Type B pancreatic cell (in vitro differentiated cells): Measurements from ENCODE around the gene VWDE. TPM values are rescaled to one million over a fixed set of nuclear protein-coding genes. Genes with fewer than 3 reads are reported as not detected.
"Not testable (repeated sequence)": the region's sequence is repeated elsewhere in the genome, so short reads cannot be mapped to it uniquely, and the experiment has no call there.

Source experiments
- DNase-seq: peaks from one replicate; pipeline ENCODE4 v3.0.0; 2021; ENCODE audit warnings: mixed read lengths; ENCODE audit not compliant: unreplicated experiment; ENCODE audit errors: extremely low spot score
- H3K27ac Mint-ChIP-seq: 2 replicates; pipeline ENCODE4 v1.8.0; 2021; ENCODE audit warnings: mild to moderate bottlenecking, mixed read lengths
- H3K27me3 Mint-ChIP-seq: 2 replicates; pipeline ENCODE4 v1.8.0; 2021; ENCODE audit warnings: mixed read lengths
- H3K36me3 Mint-ChIP-seq: 2 replicates; pipeline ENCODE4 v1.8.0; 2021; ENCODE audit warnings: mixed read lengths
- H3K4me1 Mint-ChIP-seq: one replicate; pipeline ENCODE4 v1.8.0; 2021; ENCODE audit warnings: mixed read lengths; ENCODE audit not compliant: unreplicated experiment
- H3K4me3 Mint-ChIP-seq: 2 replicates; pipeline ENCODE4 v1.8.0; 2021; ENCODE audit warnings: mild to moderate bottlenecking, mixed read lengths
- H3K9me3 Mint-ChIP-seq: 2 replicates; pipeline ENCODE4 v1.8.0; 2021; ENCODE audit warnings: mixed read lengths
- total RNA-seq: library from RNA; stranded (reverse); gene quantifications from 2 replicates; pipeline ENCODE4 v1.2.1, GENCODE V29; 2021; ENCODE audit warnings: low replicate concordance
- TF ChIP-seq, protein P1 (sequence below): fragments of 200-600 bp; sonication (generic); conservative IDR thresholded peaks from 2 replicates; pipeline ENCODE4 v1.5.0; 2021; ENCODE audit warnings: antibody characterized with exemption, mild to moderate bottlenecking

Gene VWDE
- total RNA-seq, 1 donor from 2014 or later = 2.1 TPM

DNA sequence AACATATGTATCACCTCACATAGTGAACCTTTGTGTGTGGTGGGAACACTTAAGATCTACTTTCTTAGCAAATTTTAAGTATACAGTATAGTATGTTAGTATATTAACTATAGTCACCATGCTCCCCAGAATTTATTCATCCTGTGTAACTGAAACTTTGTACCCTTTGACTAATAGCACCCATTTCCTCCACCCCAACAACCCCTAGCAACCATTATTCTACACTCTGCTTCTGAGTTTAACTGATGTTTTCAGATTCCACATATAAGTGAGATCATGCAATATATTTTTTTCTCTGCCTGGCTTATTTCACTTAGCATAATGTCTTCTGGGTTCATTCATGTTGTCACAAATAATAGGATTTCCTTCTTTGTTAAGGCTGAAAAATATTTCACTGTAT lies 6.9 kb upstream of the VWDE start:
- peaks cover 4% of the 10 kb centered on the region for H3K9me3 Mint-ChIP-seq
- peaks cover 21% of the 10 kb centered on the region for H3K27me3 Mint-ChIP-seq
- TF ChIP-seq, protein P1, sequence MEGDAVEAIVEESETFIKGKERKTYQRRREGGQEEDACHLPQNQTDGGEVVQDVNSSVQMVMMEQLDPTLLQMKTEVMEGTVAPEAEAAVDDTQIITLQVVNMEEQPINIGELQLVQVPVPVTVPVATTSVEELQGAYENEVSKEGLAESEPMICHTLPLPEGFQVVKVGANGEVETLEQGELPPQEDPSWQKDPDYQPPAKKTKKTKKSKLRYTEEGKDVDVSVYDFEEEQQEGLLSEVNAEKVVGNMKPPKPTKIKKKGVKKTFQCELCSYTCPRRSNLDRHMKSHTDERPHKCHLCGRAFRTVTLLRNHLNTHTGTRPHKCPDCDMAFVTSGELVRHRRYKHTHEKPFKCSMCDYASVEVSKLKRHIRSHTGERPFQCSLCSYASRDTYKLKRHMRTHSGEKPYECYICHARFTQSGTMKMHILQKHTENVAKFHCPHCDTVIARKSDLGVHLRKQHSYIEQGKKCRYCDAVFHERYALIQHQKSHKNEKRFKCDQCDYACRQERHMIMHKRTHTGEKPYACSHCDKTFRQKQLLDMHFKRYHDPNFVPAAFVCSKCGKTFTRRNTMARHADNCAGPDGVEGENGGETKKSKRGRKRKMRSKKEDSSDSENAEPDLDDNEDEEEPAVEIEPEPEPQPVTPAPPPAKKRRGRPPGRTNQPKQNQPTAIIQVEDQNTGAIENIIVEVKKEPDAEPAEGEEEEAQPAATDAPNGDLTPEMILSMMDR = no peak
- no peak overlapping the region for H3K27ac Mint-ChIP-seq
- DNase-seq = no peak
- no peaks in the 10 kb centered on the region for H3K36me3 Mint-ChIP-seq
- H3K4me3 Mint-ChIP-seq = no peak overlapping the region
- H3K4me1 Mint-ChIP-seq = no peaks in the 10 kb centered on the region

DNA sequence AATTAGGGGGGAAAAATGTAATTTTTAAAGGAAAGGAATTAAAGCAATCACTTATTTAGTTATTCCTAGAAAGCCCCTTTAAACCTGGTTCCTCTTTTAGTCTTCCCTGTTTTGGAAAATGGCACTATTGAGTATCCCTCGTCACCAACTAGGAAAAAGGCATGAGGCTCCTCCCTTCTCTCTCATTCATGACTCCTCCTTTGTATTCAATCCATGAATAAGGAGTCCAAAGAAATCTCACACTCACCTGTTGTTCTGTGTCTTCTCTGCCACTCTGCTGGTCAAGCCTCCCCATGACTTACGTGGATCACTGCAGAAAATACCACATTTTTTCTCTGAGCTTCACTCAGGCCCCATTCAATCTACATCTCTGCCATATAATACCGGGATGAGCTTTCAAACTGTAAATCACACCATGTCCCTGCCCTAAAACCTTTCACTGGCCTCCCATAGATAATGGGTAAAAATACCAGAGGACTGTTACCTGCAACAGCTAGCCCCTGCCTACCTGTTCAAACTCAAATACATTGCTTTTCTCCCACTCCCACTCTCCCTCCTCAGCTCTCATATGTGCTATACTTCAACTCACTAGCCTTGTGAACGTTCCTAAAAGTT lies 5.5 kb upstream of the VWDE start:
- TF ChIP-seq, protein P1 = no peak
- H3K27me3 Mint-ChIP-seq = peaks cover 25% of the 10 kb centered on the region
- no peak overlapping the region for H3K27ac Mint-ChIP-seq
- peaks cover 2% of the 10 kb centered on the region for H3K4me1 Mint-ChIP-seq
- peaks cover 4% of the 10 kb centered on the region for H3K9me3 Mint-ChIP-seq
- H3K36me3 Mint-ChIP-seq = no peaks in the 10 kb centered on the region
- no peak overlapping the region for H3K4me3 Mint-ChIP-seq
- no peak for DNase-seq

DNA sequence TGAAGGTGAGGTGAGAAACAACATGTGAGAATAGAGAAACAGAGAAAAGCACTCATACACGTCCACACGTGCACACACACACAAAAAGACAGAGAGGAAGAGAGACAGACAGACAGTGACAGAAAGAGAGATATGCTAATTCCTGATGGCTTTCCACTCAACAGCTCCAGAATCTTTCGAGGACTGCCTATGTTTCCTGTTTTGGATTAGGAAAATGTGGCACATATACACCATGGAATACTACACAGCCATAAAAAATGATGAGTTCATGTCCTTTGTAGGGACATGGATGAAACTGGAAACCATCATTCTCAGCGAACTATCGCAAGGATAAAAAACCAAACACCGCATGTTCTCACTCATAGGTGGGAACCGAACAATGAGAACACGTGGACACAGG lies 4.0 kb upstream of the VWDE start:
- Mint-ChIP-seq H3K27me3 (peaks cover 39% of the 10 kb centered on the region), H3K4me1 (peaks cover 13% of the 10 kb centered on the region)
- not testable (repeated sequence) for DNase-seq, H3K27ac Mint-ChIP-seq, H3K9me3 Mint-ChIP-seq, H3K36me3 Mint-ChIP-seq, H3K4me3 Mint-ChIP-seq

DNA sequence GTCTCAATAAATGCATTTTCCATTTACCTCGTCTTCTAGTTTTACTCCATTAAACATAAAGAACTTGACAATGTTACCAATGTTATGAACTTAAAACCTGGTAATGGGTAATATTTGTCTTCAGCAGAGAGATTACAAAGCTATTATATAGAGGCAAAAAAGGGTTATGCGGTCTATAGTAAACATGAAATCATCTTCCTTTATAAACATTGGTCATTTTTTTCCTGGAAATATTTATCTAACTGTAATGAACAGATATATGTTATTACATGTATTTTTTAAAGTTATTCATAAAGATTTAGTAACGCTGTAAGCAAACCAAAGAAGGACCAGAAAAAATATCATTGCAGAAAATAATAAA lies 1.3 kb downstream of the VWDE start:
- Mint-ChIP-seq H3K27ac (no peak overlapping the region), H3K36me3 (peaks cover 3% of the 10 kb centered on the region), H3K4me1 (peaks cover 13% of the 10 kb centered on the region), H3K27me3 (peaks cover 48% of the 10 kb centered on the region), H3K9me3 (peaks cover 1% of the 10 kb centered on the region), H3K4me3 (peak overlapping the region; percentile 64)
- TF ChIP-seq, protein P1 = no peak
- DNase-seq = no peak

DNA sequence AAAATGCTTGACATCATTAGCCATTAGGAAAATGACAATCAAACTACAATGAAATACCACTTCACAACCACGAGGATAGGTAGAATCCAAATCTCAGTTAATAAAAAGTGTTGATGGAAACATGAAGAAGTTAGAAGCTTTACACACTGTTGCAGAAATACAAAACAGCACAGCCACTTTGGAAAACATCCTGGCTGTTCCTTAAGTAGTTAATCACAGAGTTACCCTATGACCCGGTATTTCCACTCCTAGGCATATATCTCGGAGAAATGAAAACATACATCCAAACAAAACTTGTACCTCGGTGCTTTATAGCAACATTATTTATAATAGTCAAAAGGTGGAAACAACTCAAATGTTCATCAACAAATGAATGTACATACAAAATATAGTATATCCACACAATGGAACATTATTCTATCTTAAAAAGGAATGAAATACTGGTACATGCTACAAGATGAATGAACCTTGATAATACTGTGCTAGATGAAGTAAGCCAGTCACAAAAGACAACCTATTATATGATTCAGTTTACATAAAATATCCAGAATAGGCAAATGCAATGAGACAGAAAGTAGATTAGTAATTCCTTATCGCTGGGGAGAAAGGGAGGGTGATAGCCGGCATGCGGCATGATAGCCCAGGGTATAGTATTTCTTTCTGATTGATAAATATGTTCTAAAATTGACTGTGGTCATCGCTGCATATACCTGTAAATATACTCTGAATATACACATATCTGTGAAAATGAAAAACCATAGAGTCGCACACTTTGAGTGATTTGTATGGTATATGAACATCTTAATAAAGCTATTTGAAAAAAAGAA lies 1.9 kb downstream of the VWDE start:
- Mint-ChIP-seq H3K27ac (no peak overlapping the region), H3K4me3 (peak overlapping the region; percentile 64), H3K9me3 (no peaks in the 10 kb centered on the region), H3K27me3 (peaks cover 48% of the 10 kb centered on the region), H3K36me3 (peaks cover 3% of the 10 kb centered on the region), H3K4me1 (peaks cover 13% of the 10 kb centered on the region)
- no peak for DNase-seq
- TF ChIP-seq, protein P1 = no peak

DNA sequence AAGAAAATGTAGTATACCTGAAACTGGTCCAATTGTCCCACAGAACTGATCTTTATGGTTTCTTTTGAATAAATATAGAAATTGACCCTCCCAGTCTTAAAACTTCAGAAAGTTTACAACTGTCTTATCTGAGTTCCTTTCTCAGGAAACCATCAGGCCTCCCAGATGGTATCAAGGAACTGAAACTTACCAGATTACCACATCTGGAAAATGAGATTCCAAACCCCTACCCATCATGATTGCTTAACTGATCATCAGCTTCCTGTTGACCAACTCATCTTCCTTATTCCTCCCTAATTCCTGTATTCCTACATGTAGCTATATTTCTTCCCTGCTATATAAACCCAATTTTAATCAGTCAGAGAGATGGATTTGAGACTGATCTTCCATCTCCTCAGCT lies 5.5 kb downstream of the VWDE start:
- no peaks in the 10 kb centered on the region for H3K9me3 Mint-ChIP-seq
- TF ChIP-seq, protein P1 = no peak
- H3K4me1 Mint-ChIP-seq = peaks cover 5% of the 10 kb centered on the region
- no peak for DNase-seq
- no peak overlapping the region for H3K27ac Mint-ChIP-seq
- no peak overlapping the region for H3K4me3 Mint-ChIP-seq
- H3K27me3 Mint-ChIP-seq = peaks cover 32% of the 10 kb centered on the region
- peaks cover 3% of the 10 kb centered on the region for H3K36me3 Mint-ChIP-seq
